HG03558 (cell line): Measurements from ENCODE around the gene PHKB.

Experiments
- ATAC-seq: cut with Tn5 transposase; IDR thresholded peaks from one replicate; pipeline ENCODE4 v1.9.1; 2021; ENCODE audit warnings: moderate number of reproducible peaks; ENCODE audit not compliant: unreplicated experiment; ENCODE audit errors: extremely low read depth

The PHKB gene

DNA sequence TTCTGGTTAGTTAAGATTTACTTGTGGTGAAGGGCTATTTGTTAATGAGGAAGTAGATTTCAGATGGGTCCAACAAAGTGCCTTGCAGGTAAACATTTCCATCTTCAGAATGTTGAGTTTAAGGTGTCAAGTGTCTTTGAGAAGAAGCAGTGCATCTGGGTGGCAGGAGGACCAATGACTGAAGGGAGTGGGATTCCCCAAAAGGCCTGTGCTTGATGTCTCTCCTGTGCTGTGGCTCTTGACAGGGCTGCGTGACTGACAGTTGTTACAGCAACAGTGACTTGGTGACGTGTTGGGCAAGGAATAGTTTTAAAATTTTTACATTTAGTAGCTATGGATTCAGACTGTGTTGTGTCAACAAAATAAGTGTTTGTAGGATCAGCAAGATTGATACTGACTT is 149.9 kb downstream of the PHKB start:
- ATAC-seq, result no peak

DNA sequence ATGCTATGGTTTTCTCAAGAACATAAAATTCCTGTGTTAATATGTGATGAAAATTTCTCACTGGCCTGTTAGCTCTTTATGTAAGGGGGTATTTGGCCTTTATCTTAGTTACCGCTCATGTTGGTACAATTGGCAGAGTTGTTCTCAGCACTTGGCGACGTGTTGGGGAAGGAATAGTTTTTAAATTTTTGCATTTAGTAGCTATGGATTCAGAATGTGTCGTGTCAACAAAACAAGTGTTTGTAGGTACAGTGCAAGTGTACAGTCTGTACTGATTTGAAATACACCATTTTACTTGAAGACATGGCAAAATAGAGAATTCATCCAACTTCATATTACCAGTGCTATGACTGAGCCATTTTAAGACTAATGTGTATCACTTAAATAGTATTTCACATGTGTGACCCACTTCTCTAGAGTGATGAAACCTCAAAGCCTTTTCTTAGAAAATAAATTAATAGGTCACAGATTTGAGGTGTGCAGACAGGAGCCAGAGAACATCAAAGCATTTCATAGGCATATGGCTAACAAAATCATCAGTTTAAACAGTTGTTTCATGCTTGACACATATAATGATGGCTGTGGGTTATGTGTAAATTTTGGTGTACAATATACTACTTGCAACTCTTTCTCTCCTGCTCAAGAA is 150.8 kb downstream of the PHKB start:
- no peak for ATAC-seq

DNA sequence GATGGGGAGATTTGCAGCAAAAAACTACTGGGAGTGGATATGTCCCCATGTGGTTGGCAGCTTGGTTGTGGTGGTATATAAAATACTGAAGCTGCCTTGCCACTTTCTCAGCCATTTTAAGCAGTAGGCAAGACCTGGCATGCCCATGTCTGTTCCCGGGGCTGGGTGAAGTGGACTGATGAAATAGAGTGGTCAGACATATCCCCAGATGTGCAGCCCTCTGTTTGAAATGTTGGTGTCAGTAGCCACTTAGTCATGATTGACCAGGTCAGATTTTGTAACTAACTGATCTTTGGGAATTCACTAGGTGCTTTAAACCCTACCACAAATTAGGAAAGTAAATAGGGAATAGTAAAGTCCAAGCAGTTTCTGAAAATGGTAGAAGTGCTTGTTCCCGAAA is 151.6 kb downstream of the PHKB start:
- no peak for ATAC-seq

DNA sequence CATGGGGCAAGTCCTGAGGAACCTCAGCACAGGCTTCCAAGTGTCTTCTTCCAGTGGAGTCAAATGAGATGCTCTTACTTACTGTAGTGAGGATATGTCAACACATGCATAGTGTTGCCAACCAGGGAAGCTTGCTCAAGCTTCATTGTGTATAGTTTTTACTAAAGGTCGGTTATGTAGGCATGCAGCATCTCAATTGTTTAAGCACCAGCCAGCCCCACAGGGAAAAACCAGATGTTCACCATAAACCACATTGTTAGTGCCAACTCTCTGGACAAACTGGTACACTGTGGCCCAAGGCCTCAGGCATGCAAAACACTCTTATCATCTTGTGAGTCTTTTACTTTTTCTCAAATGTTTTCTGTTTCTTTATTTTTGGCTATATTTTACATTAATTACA is 152.1 kb downstream of the PHKB start:
- no peak for ATAC-seq

DNA sequence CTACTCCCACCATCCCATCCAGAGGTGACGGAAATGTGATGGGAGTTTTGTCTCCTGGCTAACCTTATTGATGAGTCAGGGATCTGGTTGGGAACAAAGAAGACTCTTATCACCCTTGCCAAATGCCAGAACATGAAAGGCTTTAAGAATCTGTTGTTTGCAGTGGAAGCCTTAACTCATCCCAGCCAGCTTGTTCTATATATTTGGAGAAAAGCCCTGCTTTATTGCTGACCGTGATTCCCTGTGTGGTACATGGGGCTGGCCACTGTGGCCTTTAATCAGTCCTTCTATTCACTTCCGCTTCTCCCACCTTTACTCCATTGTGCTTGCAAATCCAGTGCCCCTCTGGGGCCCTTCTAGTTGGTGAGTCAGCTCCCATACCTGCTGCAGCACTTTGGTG is 156.6 kb downstream of the PHKB start:
- no peak for ATAC-seq

DNA sequence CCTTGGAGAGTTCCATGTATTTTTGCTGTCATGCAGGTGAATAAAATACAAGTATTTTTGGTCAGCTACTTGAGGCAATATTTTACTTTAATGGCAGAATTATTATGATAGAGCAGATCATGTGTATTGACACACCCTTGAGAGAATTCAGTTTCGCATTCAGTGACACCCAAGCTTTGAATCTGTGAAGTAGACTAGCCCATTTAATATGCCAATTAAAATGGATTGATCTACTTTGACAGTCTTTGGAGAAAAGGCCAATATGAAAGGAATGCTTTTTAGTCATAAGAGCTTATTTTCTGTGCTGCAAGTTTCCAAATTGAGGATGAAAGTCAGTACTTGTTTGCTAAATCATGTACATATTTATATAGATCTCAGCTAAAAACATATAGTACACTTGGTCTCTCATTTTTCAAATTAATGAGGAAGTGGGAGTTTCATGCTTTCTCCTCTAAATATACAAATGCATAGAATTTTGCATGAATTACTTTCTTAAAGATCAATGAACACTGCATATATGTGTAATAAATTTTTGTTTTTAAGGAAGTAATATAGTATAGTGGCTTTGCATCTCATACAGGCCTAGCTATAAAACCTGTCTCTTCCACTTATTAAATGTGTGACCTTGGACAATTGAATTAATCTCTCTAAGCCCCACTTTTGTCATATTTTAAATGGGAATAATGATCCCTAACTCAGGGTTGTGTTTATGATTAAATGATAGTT is 161.5 kb downstream of the PHKB start:
- ATAC-seq, result no peak

DNA sequence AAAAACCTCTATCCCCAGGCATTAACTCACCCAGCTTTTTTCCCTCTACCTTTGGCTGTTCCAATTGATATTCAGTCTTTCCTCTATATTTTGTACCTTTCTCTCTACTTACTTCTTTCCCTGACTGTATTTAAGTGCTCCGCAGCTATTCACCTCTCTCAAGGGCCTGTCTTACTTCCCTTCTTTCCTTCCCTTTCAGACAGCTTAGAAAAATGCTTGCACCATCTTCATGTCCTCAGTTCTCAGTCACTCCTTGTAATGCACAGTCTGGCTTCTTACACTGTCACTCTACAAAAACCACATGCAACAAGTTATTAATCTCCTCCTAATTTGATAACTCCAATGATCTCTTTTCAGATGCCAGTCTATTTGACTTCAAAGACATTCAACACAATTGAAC is 163.4 kb downstream of the PHKB start:
- ATAC-seq, result no peak

DNA sequence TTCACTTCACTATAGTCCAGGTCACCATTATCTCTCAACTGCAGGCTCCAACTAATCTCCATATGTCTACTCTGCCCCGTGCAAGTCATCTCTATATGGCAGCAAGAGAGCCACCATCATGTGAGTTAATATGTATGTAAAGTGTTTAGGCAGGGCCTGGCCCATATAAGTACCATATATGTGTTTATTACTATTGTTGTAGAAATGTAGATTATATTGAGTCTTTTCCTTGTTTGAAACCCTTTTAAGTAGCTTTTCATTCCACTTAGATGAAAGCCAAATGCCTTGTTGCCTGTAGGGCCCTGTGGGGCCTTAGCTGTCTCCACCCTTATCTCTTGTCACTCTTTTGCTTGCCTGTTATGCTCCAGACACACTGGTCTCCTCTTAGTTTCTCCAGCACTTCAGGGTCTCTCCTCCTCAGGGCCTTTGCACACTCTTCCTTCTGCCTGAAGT is 164.0 kb downstream of the PHKB start:
- no peak for ATAC-seq

DNA sequence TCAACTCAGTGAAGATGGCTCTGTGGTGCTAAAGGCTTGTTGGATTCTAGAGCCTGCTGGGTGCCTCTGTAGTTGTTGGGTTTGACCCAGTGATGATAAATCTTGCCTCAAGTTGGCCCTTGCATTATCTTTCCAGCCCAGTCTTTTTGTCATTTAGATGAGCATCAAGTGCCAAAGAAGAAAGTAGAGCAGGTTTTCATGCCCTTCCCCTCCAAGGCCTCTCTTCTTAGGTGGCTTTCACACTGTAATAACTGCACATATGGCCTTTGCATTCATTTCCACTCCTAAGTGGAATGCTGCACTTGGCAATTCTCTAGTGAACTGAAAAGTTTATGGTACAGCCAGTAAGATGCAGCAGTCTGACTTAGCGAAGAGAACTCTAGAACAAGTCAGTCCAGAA is 165.1 kb downstream of the PHKB start:
- no peak for ATAC-seq

DNA sequence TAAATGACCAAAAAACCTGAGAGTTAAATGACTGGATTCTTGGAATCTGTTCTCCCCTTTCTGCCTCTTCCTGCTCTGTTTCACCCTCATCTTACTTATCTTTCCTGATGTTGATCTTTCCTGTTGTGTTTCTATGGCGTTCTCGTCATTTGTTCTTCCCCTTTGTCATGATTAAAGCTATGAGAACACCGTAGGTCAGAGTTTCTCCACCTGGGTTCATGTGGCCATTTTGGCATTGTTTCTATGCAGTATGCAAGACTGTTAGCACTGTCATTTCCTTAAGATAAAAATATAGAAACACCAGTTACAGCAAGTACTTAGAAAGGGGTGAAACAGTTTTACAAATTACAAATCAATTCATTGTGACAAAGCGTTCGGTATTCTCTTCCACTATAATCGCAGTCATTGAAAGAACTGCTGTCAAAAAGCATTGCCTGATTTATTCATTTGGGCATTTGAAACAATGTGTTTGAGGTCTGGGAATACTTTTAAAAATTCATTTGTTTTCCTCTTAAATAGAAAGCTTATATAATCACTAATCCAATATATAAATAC is 166.0 kb downstream of the PHKB start:
- ATAC-seq, result no peak

DNA sequence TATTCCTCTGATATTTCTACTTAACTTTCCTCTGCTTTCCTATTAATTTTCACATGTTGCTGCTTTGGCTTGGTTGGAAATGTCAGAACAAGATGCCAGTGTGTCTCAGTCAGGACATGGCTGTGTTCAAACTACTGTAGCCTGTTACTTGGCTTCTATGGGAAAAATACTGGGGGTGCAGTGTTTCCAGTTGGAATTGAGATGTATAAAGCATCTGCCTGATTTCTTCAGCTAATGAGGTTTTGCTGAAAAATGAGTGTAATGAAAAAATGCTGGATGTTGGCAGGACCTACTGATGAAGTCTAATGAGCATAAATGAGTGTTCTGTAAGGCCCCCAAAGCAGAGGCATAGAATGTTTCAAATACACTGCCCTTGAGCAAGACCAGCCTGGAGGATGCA is 166.6 kb downstream of the PHKB start:
- ATAC-seq, result no peak

DNA sequence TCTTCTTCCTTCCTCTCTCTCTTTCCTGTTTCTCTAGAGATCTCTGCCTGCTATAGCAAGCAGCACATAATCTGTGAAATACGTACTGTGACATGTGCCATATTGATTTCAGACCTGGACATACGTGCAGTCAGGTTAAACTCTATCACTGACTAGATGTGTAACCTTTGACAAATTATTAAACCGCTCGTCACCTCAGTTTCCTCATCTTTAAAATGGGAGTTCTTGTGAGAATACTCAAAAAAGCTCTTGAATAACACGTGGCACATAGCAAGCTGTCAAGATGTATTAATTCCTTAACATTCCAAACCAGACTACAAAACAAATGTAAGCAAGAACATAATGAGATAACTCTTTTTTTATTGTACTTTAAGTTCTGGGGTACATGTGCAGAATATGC is 170.0 kb downstream of the PHKB start:
- no peak for ATAC-seq

DNA sequence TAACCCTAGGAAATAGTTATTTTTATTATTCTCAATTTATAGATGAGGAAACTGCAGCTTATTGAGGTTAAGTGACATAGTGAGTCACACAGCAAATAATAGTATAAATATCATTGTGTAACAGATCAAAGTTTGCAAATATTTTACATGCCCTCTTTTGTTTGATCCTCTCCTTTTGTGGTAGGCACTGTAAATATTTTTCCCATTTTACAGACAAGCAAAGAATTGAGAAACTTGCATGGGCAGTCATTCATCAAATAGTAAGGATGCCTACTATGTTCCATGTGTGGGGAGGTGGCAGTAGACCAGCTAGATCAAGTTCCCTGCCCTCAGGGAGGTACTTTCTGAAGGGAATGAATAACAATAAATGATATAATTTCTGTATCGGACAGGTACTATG is 173.0 kb downstream of the PHKB start:
- no peak for ATAC-seq

DNA sequence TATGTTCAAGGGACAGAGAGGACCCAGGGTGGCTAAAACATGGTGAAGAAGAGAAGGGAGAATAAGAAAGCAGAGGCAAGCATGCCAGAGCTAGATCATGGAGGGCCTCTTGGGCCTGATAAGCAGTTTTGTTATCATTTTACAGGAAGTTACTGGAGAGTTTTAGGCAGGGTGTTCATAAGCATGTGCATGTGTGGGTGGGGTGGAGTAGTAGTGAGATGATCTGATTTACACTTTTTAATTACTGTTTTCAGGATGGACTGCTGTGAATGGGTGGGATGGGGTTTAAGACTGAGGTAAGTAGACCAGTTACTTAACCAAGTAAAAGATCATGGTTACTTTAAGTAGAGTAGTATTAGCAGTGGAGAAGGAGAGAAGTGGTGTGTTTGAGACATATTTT is 173.6 kb downstream of the PHKB start:
- no peak for ATAC-seq

DNA sequence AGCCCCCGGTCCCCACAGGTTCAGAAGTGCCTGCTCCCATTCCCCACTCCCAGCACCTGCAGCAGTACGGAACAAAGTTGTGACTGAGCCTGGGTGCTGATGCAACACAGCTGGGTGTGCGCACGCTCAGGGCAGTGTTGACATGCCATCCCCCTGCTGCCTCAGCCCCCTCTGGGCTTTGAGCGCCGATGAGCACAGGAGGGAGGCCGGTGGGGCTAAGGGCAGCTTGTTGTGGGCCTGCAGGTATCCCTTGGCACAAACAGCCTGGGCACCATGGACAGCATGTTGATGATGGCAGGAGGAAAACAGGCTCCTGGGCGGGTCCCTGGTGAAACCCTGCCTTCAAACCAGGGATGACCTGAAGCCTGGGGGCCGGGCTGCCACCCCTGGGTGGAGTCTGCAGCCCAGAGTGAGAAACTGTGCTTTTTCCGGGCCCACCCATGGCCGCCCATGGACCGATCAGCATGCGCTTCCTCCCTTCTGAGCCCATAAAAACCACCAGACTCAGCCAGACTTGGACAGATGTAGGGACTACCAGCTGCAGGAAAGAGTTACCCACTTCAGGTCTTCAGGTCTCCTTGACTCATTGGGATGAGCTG is 175.5 kb downstream of the PHKB start:
- ATAC-seq, result no peak

DNA sequence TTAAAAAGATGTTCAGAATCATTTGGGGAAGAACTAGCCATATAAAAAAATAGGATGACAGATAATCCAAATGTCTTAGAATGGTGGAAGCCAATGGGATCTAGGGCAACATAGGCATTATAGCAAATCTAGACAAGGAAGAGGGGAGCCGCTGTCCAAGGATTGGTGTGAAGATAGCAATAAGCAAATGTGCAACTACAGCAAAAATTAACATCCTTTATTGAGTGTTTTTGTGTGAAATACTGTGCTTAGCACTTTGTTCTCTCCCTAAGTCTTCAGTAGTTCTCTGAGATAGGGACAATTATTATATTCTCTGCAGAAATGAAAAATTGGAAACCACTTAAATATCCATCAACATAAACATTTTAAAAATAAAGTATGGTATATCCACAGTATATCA is 177.0 kb downstream of the PHKB start:
- ATAC-seq, result no peak

DNA sequence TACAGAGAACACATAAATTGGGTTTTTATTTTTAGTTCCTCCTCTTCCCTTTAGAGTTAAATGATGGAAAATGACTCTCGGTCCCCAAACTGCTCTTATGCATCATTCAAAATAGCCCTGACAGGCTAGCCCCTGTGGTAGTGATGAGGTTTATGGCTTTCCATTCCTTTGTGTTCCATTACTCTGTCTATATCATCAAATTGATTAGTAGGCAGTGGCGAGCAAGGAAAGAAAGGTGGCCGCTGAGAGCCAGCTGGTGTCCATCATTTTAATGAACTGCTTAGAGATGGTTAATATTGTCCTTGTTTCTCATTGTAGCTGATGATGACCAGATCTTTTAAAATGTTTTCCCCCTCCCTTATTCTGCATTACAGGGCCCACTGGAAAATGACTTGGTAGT is 179.5 kb downstream of the PHKB start:
- ATAC-seq, result no peak

DNA sequence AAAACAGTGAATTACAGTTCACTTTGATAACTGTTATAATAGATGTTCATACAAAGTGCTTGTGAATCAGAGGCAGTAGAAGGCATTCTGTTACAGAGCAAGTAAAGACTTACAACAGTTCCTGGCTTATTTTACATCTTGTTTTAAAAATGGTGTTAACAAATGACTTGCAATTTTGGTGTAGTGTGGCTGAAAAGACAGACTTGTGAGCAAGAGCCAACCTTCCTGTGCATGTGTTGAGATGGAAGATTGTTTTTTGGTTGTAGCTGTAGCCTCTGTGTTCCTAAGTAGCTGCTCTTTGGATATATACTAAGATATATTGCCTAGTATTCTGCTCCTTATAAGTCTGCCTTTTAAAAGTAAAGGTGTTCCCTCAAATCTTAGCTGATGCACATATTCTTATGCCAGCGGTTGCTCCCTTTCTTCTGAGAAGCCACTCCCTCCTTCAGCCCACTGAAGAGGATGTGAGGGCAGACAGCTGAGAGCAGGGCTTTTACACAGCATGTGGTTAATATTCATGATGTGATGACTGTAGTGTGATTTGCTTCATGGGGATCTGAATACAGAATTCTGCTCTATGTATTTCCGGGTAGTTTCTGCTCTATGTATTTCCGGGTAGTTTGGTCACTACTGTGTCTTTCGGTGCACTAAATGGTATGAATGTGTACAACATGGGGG is 182.3 kb downstream of the PHKB start:
- no peak for ATAC-seq

DNA sequence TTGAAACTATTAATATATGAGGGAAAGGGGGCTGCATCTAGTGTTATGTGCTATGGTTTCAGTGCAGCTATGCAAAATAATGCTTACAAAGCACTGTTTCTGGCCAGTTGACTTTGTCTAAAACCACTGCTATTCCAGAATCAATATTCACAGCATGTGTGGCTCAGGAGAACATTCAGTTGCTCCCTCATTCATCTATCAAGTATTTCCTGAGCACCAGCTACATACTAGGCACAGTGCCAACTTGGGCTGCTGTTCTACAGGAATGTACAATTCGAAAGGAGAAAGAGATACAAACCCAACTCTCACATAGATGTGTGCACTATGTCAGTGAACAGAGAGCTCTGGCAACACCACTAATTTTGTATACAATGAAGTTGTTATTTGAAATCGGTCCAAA is 183.0 kb downstream of the PHKB start:
- no peak for ATAC-seq

DNA sequence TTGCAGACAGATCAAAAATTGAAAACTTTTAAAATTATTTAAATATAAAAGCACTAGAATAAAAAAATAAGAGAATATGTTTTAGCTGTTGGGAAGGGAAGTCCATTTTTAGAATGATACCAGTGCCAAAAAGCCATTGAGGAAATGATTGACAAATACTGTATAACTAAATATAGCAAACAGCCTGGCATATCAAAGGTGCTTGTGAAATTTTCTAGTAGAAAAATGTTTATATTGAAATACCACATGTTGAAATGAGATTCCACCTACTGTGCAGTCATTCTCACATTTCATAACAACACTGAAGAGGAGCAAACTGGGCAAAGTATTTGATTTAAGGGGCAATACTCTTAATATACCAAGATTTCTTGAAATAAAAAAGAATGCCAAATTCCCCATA is 183.5 kb downstream of the PHKB start:
- ATAC-seq, result no peak

DNA sequence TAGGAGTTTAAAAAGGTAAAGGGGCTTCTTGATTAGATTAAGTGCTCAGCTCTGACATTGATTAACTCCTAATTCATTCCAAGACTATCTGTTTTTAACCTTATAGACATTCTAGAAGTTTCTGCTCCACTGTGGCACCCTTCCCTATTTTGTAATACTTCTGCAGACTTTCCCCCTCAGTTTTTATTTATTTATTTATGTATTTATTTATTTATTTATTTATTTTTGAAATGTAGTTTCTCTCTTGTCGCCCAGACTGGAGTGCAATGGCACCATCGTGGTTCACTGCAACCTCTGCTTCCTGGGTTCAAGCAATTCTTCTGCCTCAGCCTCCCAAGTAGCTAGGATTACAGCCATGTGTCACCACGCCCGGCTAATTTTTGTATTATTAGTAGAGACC is 185.8 kb downstream of the PHKB start:
- no peak for ATAC-seq
